Astrocyte of the spinal cord (primary cell): ENCODE data around the gene SLC1A4.

Experiments
- DNase-seq: peaks from one replicate; pipeline ENCODE4 v3.0.0; 2011; ENCODE audit warnings: low read depth, low spot score
- H3K4me3 ChIP-seq: 2 replicates; pipeline ENCODE4 v1.5.1; 2011; ENCODE audit warnings: low read depth, mild to moderate bottlenecking, low read length, moderate library complexity
- CTCF ChIP-seq: IDR thresholded peaks from 2 replicates; pipeline ENCODE4 v1.5.1; 2012; ENCODE audit warnings: low read depth, mild to moderate bottlenecking, low read length, inconsistent platforms
- in situ Hi-C: cut with HindIII; loops from 2 replicates; pipeline ENCODE4 v1.10.0; 2017; ENCODE audit warnings: low sequenced_read_pairs

Gene SLC1A4

GRCh38 chr2:64975232-64975821, 13.9 kb upstream of the SLC1A4 start:
- no peak for TF ChIP-seq CTCF
- peak; percentile 56 for DNase-seq
- no peak overlapping the region for H3K4me3 ChIP-seq
- in situ Hi-C loops = no loop called here

GRCh38 chr2:64976276-64976675, 12.9 kb upstream of the SLC1A4 start:
- in situ Hi-C loops = no loop called here
- no peak for DNase-seq
- TF ChIP-seq CTCF = no peak

GRCh38 chr2:64978514-64979268, 10.5 kb upstream of the SLC1A4 start:
- peak; percentile 36 for DNase-seq
- peak; percentile 17 for TF ChIP-seq CTCF
- no peak overlapping the region for H3K4me3 ChIP-seq
- in situ Hi-C loops = no loop called here

More at GRCh38 chr2:64976276-64976675, 12.9 kb upstream of the SLC1A4 start:
- H3K4me3 ChIP-seq = no peak overlapping the region

GRCh38 chr2:64979744-64980143, 9.5 kb upstream of the SLC1A4 start:
- TF ChIP-seq CTCF = no peak
- no peak overlapping the region for H3K4me3 ChIP-seq
- in situ Hi-C loops = no loop called here
- DNase-seq = no peak

GRCh38 chr2:64980183-64980582, 9.0 kb upstream of the SLC1A4 start:
- no peak overlapping the region for H3K4me3 ChIP-seq
- no peak for TF ChIP-seq CTCF
- in situ Hi-C loops = no loop called here
- DNase-seq = no peak

- in situ Hi-C loops = no loop called here
- no peak for TF ChIP-seq CTCF
- H3K4me3 ChIP-seq = no peak overlapping the region
- DNase-seq = no peak
Observed at GRCh38 chr2:64982311-64982857, 6.8 kb upstream of the SLC1A4 start.
